IPS-NIHi7 (cell line): ENCODE measurements around the gene USP6NL.
A peak's percentile ranks its signal among the peaks of the same experiment; 100 is the strongest.

Source experiments
- DNase-seq: peaks from one replicate; pipeline ENCODE4 v3.0.0; 2012; ENCODE audit warnings: mixed read lengths; ENCODE audit errors: extremely low spot score

The USP6NL gene

GRCh38 chr10:11415095-11415494 lies 196.4 kb downstream of the USP6NL start:
- DNase-seq = no peak

- no peak for DNase-seq
Observed at GRCh38 chr10:11414314-11415038, 197.0 kb downstream of the USP6NL start.

- DNase-seq = peak; percentile 54
Observed at GRCh38 chr10:11411926-11412545, 199.4 kb downstream of the USP6NL start.

GRCh38 chr10:11409357-11409756 lies 202.1 kb downstream of the USP6NL start:
- no peak for DNase-seq

GRCh38 chr10:11407939-11408338 lies 203.5 kb downstream of the USP6NL start:
- no peak for DNase-seq

- DNase-seq = no peak
Observed at GRCh38 chr10:11406746-11407145, 204.7 kb downstream of the USP6NL start.

GRCh38 chr10:11404901-11405300 lies 206.5 kb downstream of the USP6NL start:
- DNase-seq = no peak
